ENCODE measurements around the gene WASF1.

WASF1 gene

GRCh38 chr6:110179406-110180227, at the start of gene WASF1:
Gene WASF1, minus strand, starts transcription at chr6:110179670. Its CDS starts 52,069 bp downstream, at chr6:110127601.
- peak within 1 kb of the TSS; percentile 59 for H3K27ac ChIP-seq
- DNase-seq (ENCODE audit: low read depth, low spot score): peak; percentile 89

GRCh38 chr6:110226261-110226660, 46.8 kb upstream of the WASF1 start:
- DNase-seq (ENCODE audit: low read depth, low spot score): no peak
- no peak overlapping the region for H3K27ac ChIP-seq

GRCh38 chr6:110221738-110222137, 42.3 kb upstream of the WASF1 start:
- DNase-seq (ENCODE audit: low read depth, low spot score): no peak
- no peak overlapping the region for H3K27ac ChIP-seq

- peak; percentile 6 for DNase-seq (ENCODE audit: low read depth, low spot score)
- H3K27ac ChIP-seq: peak overlapping the region; percentile 6
Measured at GRCh38 chr6:110217266-110217665, 37.8 kb upstream of the WASF1 start.

- no peak overlapping the region for H3K27ac ChIP-seq
- DNase-seq (ENCODE audit: low read depth, low spot score): no peak
Measured at GRCh38 chr6:110216140-110216539, 36.7 kb upstream of the WASF1 start.

- DNase-seq (ENCODE audit: low read depth, low spot score): no peak
- H3K27ac ChIP-seq: no peak overlapping the region
Measured at GRCh38 chr6:110214338-110214737, 34.9 kb upstream of the WASF1 start.

GRCh38 chr6:110211753-110212152, 32.3 kb upstream of the WASF1 start:
- H3K27ac ChIP-seq: no peak overlapping the region
- DNase-seq (ENCODE audit: low read depth, low spot score): no peak

- no peak overlapping the region for H3K27ac ChIP-seq
- no peak for DNase-seq (ENCODE audit: low read depth, low spot score)
Measured at GRCh38 chr6:110207652-110208051, 28.2 kb upstream of the WASF1 start.

- H3K27ac ChIP-seq: no peak overlapping the region
- DNase-seq (ENCODE audit: low read depth, low spot score): no peak
Measured at GRCh38 chr6:110201151-110201884, 21.8 kb upstream of the WASF1 start.

GRCh38 chr6:110198561-110198960, 19.1 kb upstream of the WASF1 start:
- no peak for DNase-seq (ENCODE audit: low read depth, low spot score)
- no peak overlapping the region for H3K27ac ChIP-seq

- no peak for DNase-seq (ENCODE audit: low read depth, low spot score)
- H3K27ac ChIP-seq: no peak overlapping the region
Measured at GRCh38 chr6:110196874-110197273, 17.4 kb upstream of the WASF1 start.

GRCh38 chr6:110195639-110196038, 16.2 kb upstream of the WASF1 start:
- no peak overlapping the region for H3K27ac ChIP-seq
- no peak for DNase-seq (ENCODE audit: low read depth, low spot score)

GRCh38 chr6:110191477-110191876, 12.0 kb upstream of the WASF1 start:
- DNase-seq (ENCODE audit: low read depth, low spot score): no peak
- no peak overlapping the region for H3K27ac ChIP-seq

GRCh38 chr6:110190726-110191125, 11.3 kb upstream of the WASF1 start:
- DNase-seq (ENCODE audit: low read depth, low spot score): no peak

GRCh38 chr6:110188791-110189190, 9.3 kb upstream of the WASF1 start:
- H3K27ac ChIP-seq: no peak overlapping the region
- DNase-seq (ENCODE audit: low read depth, low spot score): peak; percentile 34

More at GRCh38 chr6:110190726-110191125, 11.3 kb upstream of the WASF1 start:
- H3K27ac ChIP-seq: no peak overlapping the region

- H3K27ac ChIP-seq: no peak overlapping the region
- DNase-seq (ENCODE audit: low read depth, low spot score): no peak
Measured at GRCh38 chr6:110185879-110186278, 6.4 kb upstream of the WASF1 start.

- H3K27ac ChIP-seq: no peak overlapping the region
- DNase-seq (ENCODE audit: low read depth, low spot score): no peak
Measured at GRCh38 chr6:110183292-110183885, 3.9 kb upstream of the WASF1 start.

GRCh38 chr6:110181131-110182030, 1.9 kb upstream of the WASF1 start:
- DNase-seq (ENCODE audit: low read depth, low spot score): no peak
- peak overlapping the region; percentile 59 for H3K27ac ChIP-seq

- DNase-seq (ENCODE audit: low read depth, low spot score): no peak
- peak within 1 kb of the TSS; percentile 59 for H3K27ac ChIP-seq
Measured at GRCh38 chr6:110180228-110181008, 948 bp upstream of the WASF1 start, which contains the start of gene CDC40. Gene CDC40, plus strand, starts transcription at chr6:110180427. Its CDS starts 18 bp downstream, at chr6:110180445.

Measured in epithelial cell of prostate (primary cell).